WI38 (cell line): Measurements from ENCODE around the gene SDC4.

Experiments used
- H3K4me3 ChIP-seq: 2 replicates; pipeline ENCODE4 v1.5.1; 2011; ENCODE audit warnings: low read depth, mild to moderate bottlenecking, control low read depth, low read length
- CTCF ChIP-seq: IDR thresholded peaks from 2 replicates; pipeline ENCODE4 v1.5.1; 2012; ENCODE audit warnings: low read depth, mild to moderate bottlenecking, control low read depth, low read length

Gene SDC4

GRCh38 chr20:45370571-45371160, 22.4 kb upstream of the SDC4 start:
- no peak overlapping the region for H3K4me3 ChIP-seq
- no peak for TF ChIP-seq CTCF

DNA sequence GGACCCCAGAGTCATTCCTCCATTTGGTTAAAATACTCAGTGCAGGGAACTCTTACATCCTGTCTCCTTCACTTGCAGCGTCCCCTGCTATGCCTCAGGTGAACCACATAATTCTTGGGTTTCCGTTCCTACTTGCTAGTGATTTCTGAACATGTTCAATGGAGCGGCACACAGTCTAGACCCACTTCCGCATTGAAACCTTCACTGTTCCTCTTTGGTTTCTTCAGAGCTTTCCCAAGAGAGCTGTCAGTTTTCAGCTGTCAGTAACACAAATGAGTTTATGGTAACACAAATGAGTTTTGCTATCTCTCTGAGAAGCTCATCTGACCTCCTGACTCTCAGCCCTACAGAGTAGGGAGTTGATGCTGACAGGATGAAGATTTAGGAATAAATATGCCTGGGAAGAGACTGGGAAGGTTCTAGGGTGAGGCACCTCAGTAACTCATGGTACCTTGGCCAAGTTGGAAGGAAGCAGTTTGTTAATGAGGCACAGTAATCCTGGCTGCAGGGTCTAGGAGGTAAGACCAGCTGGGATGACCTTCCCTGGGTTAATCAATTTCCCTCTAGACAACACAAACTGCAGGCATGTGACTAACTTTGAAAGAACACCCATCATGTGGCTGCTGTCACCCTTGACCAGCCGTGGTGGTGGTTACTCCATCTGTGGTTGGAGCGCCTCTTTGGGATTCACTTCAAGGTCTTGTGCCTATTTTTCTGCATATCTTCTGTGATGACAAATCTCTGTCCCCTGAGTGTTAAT, 20.2 kb upstream of the SDC4 start:
- no peak overlapping the region for H3K4me3 ChIP-seq

GRCh38 chr20:45367126-45367525, 18.9 kb upstream of the SDC4 start:
- no peak for TF ChIP-seq CTCF

More for the DNA sequence above, 20.2 kb upstream of the SDC4 start:
- no peak for TF ChIP-seq CTCF

DNA sequence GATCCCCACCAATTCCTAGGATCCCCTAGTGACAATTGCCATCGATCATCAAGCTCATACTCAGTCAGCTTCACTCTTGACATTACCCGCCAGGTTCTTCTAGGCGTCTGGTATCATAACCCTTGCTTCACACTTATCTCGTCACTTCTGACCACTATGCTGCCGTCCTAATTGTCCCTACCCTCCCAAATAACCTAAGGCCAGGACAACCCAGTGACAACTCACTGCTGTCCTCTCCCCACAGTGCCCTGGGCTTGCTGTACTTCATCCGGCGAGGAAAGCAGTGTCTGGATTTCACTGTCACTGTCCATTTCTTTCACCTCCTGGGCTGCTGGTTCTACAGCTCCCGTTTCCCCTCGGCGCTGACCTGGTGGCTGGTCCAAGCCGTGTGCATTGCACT, 18.4 kb upstream of the SDC4 start:
- no peak overlapping the region for H3K4me3 ChIP-seq
- no peak for TF ChIP-seq CTCF

More at GRCh38 chr20:45367126-45367525, 18.9 kb upstream of the SDC4 start:
- no peak overlapping the region for H3K4me3 ChIP-seq

DNA sequence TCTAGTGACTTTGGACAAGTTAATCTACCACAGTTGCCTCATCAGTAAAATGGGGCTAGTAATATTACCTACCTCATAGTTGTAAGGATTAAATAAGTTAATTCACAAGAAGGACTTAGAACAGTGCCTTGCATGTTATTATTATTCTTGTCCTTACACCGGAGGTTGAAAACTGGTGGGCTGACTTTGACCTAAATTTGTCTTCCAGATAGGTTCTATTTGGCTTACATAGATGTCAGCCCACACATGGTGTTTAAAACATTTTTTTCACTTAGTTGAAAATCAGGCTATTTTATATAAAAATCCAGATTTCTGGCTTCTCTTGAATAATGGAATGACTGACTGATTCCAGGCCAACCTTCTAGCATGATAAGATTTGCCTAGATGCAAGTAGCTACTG, 18.0 kb upstream of the SDC4 start:
- no peak overlapping the region for H3K4me3 ChIP-seq
- no peak for TF ChIP-seq CTCF

DNA sequence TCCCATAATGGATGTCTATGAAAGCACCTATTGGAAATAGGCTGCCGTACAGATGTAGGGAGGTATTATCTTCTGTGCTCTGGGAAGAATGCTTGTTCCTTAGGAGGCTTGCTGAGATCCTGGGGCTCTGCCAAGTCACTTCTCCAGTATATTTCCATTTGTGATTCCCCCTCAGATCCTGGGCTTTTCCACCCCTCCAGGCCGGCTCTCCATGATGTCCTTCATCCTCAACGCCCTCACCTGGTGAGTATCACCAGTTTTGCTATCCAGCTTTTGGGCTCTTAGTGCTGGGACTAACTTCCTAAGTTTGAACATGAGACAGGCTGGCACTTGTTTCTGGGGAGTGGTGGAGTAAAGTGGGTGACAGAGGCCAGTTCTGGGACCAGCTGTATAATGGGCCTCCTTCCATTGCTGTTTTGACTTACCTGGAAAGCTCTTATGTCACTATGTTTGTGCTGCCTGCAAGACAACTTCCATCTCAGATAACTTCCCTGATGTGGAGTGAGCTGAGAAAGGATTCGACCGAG, 17.3 kb upstream of the SDC4 start:
- no peak for TF ChIP-seq CTCF

GRCh38 chr20:45363611-45364492, 15.6 kb upstream of the SDC4 start:
- H3K4me3 ChIP-seq: peak overlapping the region; percentile 80
- TF ChIP-seq CTCF: no peak

More for the DNA sequence above, 17.3 kb upstream of the SDC4 start:
- H3K4me3 ChIP-seq: no peak overlapping the region
